Activated CD8-positive, alpha-beta memory T cell treated with anti-CD3 and anti-CD28 coated beads for 36 hours (primary cell): Measurements from ENCODE around the gene LDAF1. TPM values are rescaled to one million over a fixed set of nuclear protein-coding genes. Genes with fewer than 3 reads are reported as not detected.
"Not testable (repeated sequence)": the region's sequence is repeated elsewhere in the genome, so short reads cannot be mapped to it uniquely, and the experiment has no call there.

Experiments used
- CTCF ChIA-PET: fragments of 350-600 bp; sonication (Branson Sonifier 250); formaldehyde crosslinking; loops from one replicate; lab custom pipeline; 2021; ENCODE audit warnings: antibody characterized with exemption; lab: Charles Lee
- POLR2A ChIA-PET: fragments of 350-600 bp; sonication (Branson Sonifier 250); formaldehyde crosslinking; loops from one replicate; lab custom pipeline; 2021; ENCODE audit warnings: antibody characterized with exemption; lab: Charles Lee
- total RNA-seq, 2 experiments: library from RNA; stranded (reverse); gene quantifications; one replicate each; pipeline ENCODE4 v1.2.3, GENCODE V29; 2021

The LDAF1 gene
- total RNA-seq, 2 experiments from 2014 or later = 7.9 to 9.3 TPM

DNA sequence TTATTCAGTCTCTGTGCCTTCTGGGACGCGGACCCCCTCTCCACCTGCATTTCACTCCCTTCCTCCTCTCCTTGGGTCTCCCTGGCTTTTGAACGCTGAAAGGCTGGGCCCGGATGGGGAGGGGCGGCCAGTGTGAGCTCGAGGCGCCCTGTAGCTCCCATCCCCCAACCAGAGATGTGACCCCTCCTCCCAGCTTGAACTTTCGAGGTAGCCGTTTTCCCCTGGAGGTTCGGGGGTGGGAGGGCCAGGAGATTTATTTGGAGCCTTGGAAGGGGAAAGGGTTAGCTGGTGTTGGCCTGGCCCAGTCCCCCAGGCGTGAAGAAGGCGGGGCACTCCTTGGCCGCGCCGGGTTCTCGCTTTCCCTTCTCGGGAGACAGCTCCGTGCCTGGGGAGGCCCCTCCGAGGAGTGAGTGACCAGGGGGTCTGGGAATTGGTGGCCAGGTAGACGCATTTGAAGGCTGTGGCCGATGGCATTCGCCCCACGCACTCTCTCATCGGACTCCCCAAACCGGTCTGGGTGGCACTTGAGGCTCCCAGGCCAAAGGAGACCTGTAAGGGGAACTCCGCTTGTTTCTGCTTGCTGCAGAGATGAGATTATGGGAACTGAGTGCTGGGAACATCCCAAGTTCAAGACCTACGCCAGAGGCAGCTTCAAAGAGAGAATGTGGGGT lies 942 bp downstream of the LDAF1 start:
- ChIA-PET POLR2A (interaction anchor here (0.6 kb wide), 2 partner anchors 75 to 262 kb away, joined by 3 to 4 read pairs; no protein-coding TSS in a partner anchor), CTCF (interaction anchor here (0.6 to 3.4 kb wide), 6 partner anchors 10 to 1890 kb away, joined by 3 to 15 read pairs (median 4); no protein-coding TSS in a partner anchor)

DNA sequence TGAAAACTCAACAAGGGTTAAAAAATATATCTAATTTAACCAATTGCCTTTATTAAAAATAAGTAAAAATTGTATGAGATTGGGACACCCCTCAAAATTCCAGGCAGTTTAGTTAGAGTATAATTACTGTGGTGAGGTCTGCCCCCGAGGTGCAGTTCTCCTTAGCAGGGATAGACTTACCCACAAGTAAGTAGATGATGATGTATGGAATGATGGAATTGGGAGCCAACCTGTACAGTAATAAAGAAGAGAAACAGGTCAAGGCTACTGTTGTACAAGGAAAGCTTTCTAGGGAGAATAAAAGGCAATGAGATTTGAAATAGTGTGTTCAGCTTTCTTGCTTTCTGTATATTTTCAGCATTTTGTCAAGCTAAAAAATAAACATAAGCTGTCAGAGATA lies 1.8 kb downstream of the LDAF1 start:
- CTCF ChIA-PET = no interaction called here
- POLR2A ChIA-PET = no interaction called here

DNA sequence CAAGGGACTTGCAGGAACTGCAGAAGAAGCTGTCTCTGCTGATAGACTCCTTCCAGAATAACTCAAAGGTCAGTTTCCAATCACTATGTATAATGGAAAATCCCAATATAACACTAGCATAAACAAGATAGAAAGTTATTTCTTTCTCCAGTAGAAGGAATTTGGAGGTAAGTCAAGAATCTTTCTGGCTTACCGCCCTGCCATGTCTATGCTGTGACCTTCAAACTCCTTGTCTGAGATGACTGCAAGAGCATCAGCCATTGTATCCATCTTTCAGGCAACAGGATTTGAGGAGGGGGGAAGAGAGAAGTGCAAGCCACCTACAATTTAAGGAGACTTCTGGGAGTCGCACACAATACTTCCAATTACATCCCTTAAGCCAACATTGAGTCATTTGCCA lies 2.7 kb downstream of the LDAF1 start:
- POLR2A ChIA-PET = no interaction called here
- CTCF ChIA-PET = no interaction called here

DNA sequence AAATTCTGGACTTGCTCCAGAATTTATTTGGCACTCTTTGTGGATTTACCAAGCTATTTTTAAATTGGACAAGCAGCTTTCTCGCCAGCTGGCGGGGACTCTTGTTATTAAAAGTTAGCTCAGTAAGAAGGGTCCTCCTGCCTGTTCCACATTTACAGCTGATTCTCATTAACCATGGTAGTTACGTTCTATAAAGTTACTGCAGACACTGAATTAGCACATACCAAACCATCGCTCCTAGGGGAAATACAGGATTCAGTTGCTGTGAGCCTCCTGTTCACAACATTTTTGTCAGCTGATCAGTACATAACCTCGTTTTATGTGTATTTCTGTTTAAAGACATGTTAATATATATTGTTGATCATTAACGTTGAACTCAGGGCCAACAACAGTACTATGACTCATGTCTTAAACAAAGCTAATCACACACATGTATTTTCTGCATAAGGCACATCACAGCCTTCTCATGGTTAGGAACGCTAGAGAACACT lies 4.2 kb downstream of the LDAF1 start:
- CTCF ChIA-PET = interaction anchor here (0.5 kb wide), 1 partner anchor 49 kb away, joined by 3 read pairs; no protein-coding TSS in a partner anchor
- POLR2A ChIA-PET = no interaction called here

DNA sequence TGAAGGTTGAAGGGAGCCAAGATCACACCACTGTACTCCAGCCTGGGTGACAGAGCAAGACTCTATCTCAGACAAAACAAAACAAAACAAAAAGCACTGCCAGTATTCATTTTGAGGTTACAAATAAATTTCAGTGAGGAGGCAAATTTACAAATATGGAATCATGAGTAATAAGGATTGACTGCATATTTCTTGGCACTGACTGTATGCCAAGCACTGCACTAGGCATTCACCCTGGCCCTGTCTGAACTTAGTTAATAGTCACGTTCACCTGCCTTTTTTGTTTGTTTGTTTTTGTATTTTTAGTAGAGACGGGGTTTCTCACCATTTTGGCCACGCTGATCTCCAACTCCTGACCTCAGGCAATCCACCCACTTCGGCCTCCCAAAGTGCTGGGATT lies 5.1 kb downstream of the LDAF1 start:
- ChIA-PET POLR2A (no interaction called here), CTCF (no interaction called here)

DNA sequence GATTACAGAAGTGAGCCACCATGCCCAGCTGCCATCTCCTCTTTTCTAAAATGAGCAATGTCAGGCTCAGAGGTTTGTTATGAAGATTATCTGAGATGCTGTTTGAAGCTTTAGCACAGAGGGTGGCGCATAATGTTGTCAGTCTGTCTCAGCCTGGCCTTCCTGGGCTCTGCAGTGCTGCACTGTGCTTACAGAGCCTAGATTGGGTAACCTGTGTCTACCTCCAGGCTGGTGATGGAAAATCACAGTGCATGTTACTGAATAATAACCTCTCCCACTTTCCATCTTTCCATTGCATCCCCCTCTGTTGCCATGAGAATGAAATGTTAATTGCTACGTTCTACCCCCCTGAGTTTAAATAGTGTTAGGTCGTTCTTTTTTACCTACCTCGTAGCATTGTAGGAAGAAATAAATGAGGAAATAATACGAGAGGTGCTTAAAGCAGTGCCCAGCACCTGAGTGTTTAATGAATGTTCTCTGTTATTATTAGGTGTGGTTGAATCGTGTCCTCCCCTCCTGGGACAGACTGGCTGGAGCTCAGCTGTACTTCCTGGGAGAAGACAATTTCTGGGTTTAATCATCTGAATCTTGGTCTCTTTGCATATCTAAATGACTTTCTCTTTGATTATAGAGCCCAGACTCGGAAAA lies 6.2 kb downstream of the LDAF1 start:
- POLR2A ChIA-PET = no interaction called here
- CTCF ChIA-PET = no interaction called here

DNA sequence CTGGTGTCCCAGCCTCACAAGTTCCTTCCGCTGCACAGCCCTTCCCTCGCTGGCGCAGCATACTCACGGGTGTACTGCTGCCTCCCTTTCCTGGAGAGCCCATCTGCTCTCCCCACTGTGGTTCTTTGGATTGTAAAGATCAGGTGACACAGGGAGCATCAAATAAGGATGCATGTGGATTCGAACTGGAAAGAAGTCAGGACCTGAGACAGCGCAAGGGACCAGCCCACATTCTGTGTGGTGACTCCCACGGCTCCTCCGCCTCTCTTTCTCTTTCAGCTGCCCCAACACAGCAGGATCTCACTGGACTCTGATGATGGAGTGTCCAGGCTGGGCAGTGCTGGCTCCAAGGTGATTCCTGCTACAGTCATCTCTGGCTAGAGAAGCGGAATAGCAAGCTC lies 8.1 kb downstream of the LDAF1 start:
- ChIA-PET CTCF (no interaction called here), POLR2A (no interaction called here)

DNA sequence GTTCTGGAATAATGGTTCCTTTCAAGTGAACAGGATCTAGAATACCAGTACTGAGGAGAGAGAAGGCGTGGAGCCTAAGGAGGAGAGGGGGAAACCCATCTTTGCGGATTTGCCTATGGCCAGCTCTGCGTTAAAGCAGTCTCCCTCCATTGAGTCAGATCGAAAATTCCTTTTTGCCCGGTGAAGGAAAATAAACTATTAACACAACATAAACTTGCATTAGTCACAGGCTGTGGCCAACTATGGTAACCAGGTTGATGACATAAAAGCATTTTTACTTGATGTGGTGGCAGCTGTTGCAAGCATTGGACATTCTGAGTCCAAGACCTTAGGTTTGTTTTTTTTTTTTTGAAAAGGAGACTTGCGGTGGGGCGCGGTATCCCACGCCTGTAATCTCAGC lies 8.9 kb downstream of the LDAF1 start:
- POLR2A ChIA-PET = no interaction called here
- CTCF ChIA-PET = interaction anchor here (0.6 kb wide), 1 partner anchor 15 kb away, joined by 3 read pairs; no protein-coding TSS in a partner anchor

DNA sequence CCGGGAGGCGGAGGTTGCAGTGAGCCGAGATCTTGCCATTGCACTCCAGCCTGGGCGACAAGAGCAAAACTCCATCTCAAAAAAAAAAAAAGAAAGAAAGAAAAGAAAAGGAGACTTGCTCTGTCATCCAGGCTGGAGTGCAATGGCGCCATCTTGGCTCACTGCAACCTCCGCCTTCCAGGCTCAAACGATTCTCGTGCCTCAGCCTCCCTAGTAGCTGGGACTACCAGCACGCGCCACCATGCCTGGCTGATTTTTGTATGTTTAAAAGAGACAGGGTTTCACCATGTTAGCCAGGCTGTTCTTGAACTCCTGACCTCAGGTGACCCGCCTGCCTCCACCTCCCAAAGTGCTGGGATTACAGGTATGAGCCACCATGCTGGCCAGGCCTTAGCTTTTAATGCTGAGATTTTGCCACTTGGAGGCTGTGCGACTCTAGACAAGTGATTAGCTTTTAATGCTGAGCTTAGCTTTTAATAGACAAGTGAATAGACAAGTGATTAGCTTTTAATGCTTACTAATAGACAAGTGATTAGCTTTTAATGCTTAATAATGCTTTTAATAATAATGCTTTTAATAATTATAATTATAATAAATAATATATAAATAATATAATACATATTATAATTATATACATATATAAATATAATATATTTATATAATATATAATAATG lies 9.6 kb downstream of the LDAF1 start:
- POLR2A ChIA-PET = no interaction called here
- CTCF ChIA-PET = interaction anchor here (0.6 kb wide), 2 partner anchors 15 to 106 kb away, joined by 3 read pairs; no protein-coding TSS in a partner anchor

DNA sequence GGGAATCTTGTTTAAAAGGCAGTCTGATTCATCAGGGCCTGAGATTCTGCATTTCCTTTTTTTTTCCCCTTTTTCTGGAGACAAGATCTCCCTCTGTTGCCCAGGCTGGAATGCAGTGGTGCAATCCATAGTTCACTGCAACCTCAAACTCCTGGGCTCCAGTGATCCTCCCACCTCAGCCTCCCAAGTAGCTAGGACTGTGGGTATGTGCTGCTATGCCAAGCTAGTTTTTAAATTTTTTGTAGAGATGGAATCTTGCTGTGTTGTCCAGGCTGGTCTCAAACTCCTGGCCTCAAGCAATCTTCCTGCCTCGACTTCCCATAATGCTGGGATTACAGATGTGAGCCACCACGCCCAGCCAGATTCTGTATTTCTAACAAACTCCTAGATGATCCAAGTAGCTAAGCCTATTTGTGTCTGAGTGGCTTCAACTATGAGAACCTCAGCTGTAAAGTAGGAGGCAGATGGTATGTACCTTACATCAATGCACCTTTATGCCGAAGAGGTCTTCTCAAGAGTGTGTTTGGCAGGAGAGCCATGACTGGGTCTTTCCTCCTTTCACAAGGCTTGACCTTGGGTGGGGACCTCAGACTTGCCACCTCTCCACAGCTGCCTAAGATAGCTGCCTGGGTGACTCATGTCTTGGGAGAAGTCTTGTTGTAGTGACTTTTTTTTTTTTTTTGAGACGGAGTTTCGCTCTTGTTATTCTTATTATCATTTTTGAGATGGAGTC lies 10.9 kb downstream of the LDAF1 start:
- ChIA-PET POLR2A (no interaction called here), CTCF (interaction anchor here (1.0 kb wide), 1 partner anchor 11 kb away, joined by 4 read pairs; the partner anchor contains the start of gene LDAF1)

DNA sequence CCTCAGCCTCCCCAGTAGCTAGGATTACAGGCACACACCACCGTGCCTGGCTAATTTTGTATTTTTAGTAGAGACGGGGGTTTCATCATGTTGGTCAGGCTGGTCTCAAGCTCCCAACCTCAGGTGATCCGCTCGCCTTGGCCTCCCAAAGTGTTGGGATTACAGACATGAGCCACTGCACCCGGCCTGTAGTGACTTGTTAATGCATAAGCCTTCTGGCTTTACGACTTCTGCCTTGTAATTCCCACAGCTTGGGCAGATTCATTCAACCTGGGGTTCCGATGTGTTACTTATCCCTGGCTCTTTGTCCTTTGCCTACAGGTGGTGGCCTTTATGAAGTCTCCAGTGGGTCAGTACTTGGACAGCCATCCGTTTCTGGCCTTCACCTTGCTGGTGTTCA lies 11.6 kb downstream of the LDAF1 start:
- CTCF ChIA-PET = interaction anchor here (1.0 kb wide), 1 partner anchor 11 kb away, joined by 4 read pairs; the partner anchor contains the start of gene LDAF1
- POLR2A ChIA-PET = not testable (repeated sequence)

DNA sequence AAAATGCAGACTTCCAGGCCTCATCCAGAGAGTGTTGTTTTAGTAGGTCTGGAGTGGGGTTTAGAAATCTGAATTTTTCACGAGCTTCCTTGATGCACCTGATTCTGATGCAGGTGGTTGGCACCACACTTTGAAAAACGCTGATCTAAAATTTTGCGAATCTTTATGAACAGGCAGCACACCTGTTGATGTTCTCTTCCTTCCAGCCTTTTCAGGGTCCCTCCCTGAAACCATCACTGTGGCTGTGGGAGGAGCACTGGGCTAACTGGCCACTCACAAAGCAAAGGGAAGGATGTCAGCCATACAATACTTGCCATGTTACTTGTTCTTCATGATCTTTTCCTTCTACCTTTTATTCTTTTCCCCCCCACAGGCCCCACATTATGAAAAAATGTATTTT lies 14.2 kb downstream of the LDAF1 start:
- ChIA-PET POLR2A (no interaction called here), CTCF (interaction anchor here (2.3 kb wide), 1 partner anchor 16 kb away, joined by 5 read pairs; no protein-coding TSS in a partner anchor)

DNA sequence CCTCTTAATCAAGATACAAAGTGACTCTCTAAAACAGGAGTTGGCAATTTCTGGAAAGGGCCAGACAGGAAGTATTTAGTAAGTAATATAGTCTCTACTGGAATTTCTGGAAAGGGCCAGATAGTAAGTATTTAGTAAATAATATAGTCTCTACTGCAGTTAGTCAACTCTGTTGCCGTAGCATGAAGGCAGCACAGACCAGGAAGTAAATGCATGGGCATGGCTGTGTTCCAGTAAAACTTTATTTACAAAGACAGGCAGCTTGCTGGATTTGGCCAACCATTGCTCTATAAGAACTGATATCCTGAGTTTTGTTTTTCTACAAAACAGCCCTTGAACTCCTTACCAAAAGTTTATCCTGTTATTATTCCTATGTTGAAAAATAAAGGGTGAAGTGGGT lies 16.9 kb downstream of the LDAF1 start:
- ChIA-PET POLR2A (no interaction called here), CTCF (no interaction called here)

DNA sequence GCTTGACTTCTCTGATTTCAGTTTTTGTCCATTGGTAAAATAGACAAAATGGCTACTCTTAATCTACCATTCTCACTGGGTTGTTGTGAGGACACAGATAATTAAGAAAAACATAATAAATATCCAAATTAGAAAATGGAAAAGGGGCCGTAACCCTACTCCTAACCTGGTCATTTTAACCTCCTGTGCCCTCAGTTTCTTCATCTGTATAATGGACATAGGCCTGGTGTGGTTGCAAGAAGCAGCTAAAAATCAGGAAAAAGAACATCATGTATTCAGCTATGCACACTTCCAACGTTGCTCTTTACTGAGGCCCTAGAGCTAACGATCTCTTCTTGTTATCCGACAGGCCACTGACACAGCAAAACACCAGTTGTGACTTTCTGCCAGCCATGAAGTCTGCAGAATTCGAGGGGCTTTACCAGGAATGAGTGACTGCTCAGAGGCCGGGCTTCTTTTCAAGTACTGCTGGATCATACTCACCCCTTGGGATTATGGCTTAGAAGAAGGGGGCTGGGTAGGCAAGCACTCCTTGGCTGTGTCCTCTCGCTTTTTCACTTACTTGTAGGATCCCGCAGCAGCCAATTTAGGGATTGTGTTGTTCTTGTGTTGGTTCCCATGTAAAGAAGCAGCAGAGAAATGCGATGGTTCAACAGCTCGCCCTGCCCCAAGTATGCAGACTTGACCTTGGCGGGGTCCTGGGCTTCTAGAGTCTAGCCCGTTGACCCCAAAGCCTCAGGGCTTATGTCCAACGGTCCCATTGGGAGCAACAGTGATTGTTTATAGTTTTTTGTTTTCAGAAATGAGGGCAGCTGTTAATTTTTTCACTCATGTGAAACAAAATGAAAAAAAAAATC lies 20.9 kb downstream of the LDAF1 start:
- POLR2A ChIA-PET = no interaction called here
- CTCF ChIA-PET = interaction anchor here (0.6 kb wide), 1 partner anchor 20 kb away, joined by 5 read pairs; no protein-coding TSS in a partner anchor

DNA sequence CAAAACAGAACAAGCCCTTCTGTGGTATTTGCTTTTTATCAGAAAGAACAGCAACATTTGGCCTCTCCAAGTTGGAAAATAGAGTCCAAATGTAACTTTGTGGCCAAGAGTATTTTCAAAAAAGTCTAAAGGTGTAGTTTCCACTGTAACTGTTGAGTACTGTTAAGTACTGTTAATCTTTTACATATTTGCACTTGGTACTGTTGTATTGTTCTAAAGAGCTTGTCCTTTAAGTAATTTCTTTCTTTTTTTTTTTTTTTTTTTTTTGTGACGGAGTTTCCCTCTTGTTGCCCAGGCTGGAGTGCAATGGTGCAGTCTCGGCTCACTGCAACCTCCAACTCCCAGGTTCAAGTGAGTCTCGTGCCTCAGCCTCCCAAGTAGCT lies 21.5 kb downstream of the LDAF1 start:
- CTCF ChIA-PET = no interaction called here
- POLR2A ChIA-PET = no interaction called here

DNA sequence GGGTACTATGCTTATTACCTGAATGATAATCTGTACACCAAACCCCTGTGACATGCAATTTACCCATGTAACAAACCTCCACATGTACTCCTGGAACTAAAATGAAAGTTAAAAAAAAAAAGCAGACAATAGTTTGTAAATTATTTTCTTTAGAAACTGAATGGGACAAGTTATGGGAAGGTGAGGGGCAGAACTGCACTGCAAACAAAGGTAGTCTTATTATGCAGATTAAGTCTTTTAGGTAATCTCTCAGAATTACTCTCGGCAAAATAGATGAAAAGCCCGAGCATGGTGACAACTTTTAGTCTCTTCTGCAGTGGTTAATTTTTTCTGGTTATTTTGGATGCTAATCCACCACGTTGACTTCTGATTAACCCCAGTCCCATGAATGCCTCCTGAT lies 25.5 kb downstream of the LDAF1 start:
- POLR2A ChIA-PET = no interaction called here
- CTCF ChIA-PET = no interaction called here

DNA sequence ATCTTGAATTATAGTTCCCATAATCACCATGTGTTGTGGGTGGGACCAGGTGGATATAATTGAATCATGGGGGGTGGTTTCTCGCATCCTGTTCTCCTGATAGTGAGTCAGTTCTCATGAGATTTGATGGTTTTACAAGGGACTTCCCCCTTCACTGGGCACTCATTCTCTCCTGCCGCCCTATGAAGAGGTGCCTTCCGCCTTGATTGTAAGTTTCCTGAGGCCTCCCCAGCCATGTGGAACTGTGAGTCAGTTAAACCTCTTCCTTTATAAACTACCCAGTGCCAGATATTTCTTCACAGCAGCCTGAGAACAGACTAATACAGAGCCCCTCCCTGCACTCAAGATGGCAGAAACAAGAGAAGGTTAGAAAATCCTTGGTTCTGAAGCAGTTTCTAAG lies 26.4 kb downstream of the LDAF1 start:
- CTCF ChIA-PET = interaction anchor here (0.8 kb wide), 1 partner anchor 385 kb away, joined by 3 read pairs; no protein-coding TSS in a partner anchor
- POLR2A ChIA-PET = no interaction called here

DNA sequence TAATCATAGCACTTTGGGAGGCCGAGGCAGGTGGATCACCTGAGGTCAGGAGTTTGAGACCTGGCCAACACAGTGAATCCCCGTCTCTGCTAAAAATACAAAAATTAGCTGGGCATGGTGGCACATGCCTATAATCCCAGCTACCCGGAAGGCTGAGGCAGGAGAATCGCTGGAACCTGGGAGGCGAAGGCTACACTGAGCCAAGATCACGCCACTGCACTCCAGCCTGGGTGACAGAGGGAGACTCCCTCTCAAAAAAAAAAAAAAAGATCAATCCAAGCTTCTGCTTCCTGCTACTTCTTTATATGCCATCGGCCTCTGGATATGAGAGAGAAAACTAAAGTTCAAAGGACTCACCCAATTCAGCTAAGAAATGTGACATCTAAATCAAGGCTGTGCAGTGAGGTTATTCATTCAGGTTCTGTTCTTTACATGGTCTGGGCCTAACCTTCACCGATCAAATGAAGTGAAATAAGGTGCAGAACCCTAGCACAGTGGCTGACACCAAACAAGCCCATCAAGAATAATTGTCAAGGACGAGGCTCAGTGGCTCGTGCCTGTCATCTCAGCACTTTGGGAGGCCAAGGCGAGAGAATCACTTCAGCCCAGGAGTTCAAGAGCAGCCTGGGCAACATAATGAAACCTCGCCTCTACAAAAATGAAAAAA lies 27.3 kb downstream of the LDAF1 start:
- CTCF ChIA-PET = interaction anchor here (0.8 kb wide), 1 partner anchor 386 kb away, joined by 3 read pairs; no protein-coding TSS in a partner anchor
- POLR2A ChIA-PET = interaction anchor here (0.5 kb wide), 1 partner anchor 29 kb away, joined by 7 read pairs; no protein-coding TSS in a partner anchor
